ENCODE measurements around the gene ZNF580.

ZNF580 gene

GRCh38 chr19:55640577-55641425, at the start of gene ZNF580:
Gene ZNF580 (plus strand): TSS chr19:55641002. CDS start chr19:55642509, 1,507 bp downstream.
- DNase-seq = peak; percentile 35

GRCh38 chr19:55591555-55591954, 49.2 kb upstream of the ZNF580 start:
- no peak for DNase-seq

- no peak for DNase-seq
Observed at GRCh38 chr19:55592391-55593090, 48.3 kb upstream of the ZNF580 start.

DNA sequence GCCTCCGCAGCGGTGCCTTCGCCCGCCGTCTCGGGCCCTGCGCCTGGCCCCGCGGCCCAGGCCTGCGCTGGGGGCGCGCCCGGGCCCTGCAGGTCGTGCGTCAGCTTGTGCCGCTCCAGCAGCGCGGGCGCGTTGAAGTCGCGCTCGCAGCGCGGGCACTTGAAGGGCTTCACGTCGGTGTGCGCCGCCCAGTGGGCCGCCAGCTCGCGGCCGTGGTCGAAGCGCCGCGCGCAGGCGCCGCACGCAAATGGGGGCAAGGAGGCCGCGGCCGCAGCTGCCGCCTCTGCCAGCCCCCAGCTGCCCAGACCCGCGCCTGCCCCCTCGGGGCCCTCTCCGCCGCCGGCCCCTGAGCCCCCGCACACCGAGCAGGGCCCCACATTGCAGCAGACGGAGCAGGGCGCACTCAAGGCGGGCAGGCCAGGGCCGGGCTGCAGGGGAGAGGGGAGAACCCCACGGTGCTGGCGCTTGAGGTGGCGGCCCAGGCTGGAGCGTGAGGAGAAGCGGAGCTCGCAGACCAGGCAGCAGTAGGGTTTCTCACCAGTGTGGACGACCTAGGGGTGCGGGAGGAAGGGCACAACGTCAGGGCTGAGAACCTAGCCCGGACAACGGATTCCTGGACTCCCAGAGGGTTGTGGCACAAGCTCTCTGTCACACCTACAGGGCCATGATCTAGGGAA, 47.6 kb upstream of the ZNF580 start:
- no peak for DNase-seq

- DNase-seq = no peak
Observed at GRCh38 chr19:55594996-55595545, 45.7 kb upstream of the ZNF580 start.

DNA sequence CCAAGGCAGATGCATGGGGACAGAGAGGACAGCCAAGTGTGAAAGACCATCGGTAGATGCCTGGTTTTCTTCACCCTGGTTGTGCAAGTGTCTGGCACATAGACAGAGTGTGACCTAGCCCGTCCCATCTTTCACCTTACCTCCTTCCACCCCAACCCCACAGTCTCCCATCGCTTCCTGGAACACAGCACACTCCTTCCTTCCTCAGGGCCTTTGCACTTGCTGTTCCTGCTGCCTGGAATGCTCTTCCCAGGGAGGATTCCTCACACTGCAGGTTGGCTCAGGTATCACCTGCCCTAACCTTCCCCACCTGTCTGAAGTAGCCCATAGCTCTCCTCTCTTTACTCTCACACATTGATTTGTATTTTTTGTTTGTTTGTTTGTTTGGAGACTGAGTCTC, 44.5 kb upstream of the ZNF580 start:
- no peak for DNase-seq

GRCh38 chr19:55597501-55597921, 43.3 kb upstream of the ZNF580 start:
- no peak for DNase-seq

GRCh38 chr19:55598034-55598433, 42.8 kb upstream of the ZNF580 start:
- DNase-seq = no peak

- peak; percentile 93 for DNase-seq
Observed at GRCh38 chr19:55598719-55599467, 41.9 kb upstream of the ZNF580 start.

DNA sequence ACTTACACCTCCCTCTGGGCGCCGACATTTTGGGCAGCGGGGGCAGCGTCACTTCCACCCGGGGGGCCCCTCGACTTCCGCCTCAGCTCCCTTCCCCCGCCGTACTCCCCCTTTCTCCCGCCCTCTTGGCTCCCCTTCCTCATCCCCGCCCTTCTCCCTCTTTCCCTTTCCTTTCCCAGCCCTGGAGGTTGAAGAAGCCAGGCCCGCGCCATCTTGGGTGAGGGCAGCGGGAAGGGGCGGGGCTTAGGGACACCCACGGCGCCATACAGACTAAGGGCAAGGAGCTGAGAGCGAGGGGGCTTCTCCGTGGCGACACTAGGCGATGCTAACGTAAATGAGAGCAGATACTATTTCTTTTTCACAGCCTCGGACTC, 41.3 kb upstream of the ZNF580 start, which contains the start of gene FIZ1:
Gene FIZ1 (minus strand): TSS at position 50 of the 374 bp plus-strand sequence. CDS start 1,652 bp downstream, outside the sequence.
- DNase-seq = peak; percentile 94

GRCh38 chr19:55599842-55600661, 40.8 kb upstream of the ZNF580 start, which contains the start of gene ZNF524:
Gene ZNF524 (plus strand): TSS chr19:55600288. CDS start chr19:55602113, 1,825 bp downstream.
- DNase-seq = peak; percentile 94

DNA sequence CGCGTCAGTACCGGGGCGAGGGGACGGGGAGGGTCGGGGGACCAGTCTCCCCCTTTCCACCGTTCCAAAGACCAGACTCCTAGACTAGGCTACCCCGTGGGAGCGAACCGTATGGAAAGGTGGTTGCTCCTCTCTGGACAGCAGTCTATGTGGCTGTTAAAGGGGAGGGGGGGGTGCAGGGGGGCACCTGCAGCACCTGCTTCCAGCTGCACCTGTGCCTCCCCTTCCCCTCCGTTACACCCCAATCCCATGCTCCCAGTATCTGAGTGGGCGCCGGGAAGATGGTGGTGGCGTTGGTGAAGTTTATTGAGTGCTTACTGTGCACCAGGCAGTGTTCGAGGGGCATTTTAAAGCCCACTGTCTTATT, 40.2 kb upstream of the ZNF580 start:
- DNase-seq = no peak

- DNase-seq = no peak
Observed at GRCh38 chr19:55601084-55601483, 39.7 kb upstream of the ZNF580 start.

GRCh38 chr19:55602104-55603001, 38.4 kb upstream of the ZNF580 start:
- DNase-seq = no peak

DNA sequence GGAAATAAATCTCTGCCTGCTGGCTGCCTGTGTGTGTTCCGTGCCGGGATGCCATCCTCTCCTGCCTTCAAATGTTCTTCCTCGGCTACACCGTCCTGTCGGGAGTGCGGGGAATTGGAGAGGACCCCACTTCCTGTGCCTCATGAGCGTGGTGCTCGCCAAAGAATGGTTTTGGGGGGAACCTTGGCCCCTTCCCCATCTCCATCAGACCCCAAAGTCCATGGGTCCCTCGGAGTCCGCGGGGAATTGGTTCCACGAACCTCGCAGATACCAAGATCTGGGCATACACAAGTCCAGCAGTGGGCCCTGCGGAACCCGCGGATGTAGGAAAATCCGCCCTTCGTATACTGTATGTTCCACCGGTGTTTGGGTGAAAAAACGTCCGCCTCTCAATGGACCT, 37.7 kb upstream of the ZNF580 start:
- DNase-seq = no peak

- no peak for DNase-seq
Observed at GRCh38 chr19:55603581-55604292, 37.1 kb upstream of the ZNF580 start.

- DNase-seq = peak; percentile 94
Observed at GRCh38 chr19:55605207-55605636, 35.6 kb upstream of the ZNF580 start.

GRCh38 chr19:55605637-55606470, 34.9 kb upstream of the ZNF580 start, which contains the start of gene ZNF865:
Gene ZNF865 (plus strand): TSS chr19:55605647. CDS start chr19:55613619, 7,972 bp downstream.
- peak; percentile 88 for DNase-seq

DNA sequence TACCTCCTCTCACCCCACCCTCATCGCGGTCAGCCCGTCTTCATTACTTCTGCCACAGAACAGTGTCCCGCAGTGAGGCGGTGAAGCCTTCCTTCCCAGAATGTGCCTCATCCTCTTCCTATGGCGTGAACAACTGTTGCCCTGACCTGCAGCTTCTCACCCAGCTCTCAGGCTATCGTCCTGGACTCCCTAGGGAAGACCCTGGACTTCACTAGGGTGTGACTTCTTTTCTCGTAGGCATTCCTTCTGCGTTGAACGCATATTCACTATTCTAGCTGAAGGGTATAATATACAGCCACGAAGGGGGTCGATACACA, 34.4 kb upstream of the ZNF580 start:
- DNase-seq = no peak
